CD4-positive, CD25-positive, alpha-beta regulatory T cell (primary cell): ENCODE measurements around the gene BLOC1S1. TPM values are rescaled to one million over a fixed set of nuclear protein-coding genes. Genes with fewer than 3 reads are reported as not detected.

Experiments
- ATAC-seq, 2 donors: fragments of 150-1000 bp; cut with Tn5 transposase; one replicate each; pipeline ENCODE4 v1.10.0; 2021; ENCODE audit warnings: low read depth in 2 of 2, moderate number of reproducible peaks in 2 of 2, moderate library complexity in 1 of 2
- DNase-seq, 3 donors: peaks; one replicate each; pipeline versions ENCODE4 v3.0.0 to v3.0.0-alpha.2; 2012 to 2022; ENCODE audit warnings: mixed read lengths in 1 of 3
- H3K27ac ChIP-seq: one replicate; pipeline ENCODE4 v1.7.0; 2013; ENCODE audit warnings: mild to moderate bottlenecking, low read length; ENCODE audit not compliant: insufficient read depth, poor library complexity, severe bottlenecking
- H3K27me3 ChIP-seq: one replicate; pipeline ENCODE4 v1.7.0; 2013; ENCODE audit warnings: low read length; ENCODE audit not compliant: control insufficient read depth, insufficient read depth
- H3K36me3 ChIP-seq: one replicate; pipeline ENCODE4 v1.7.0; 2013; ENCODE audit warnings: mild to moderate bottlenecking, low read length, moderate library complexity; ENCODE audit not compliant: control insufficient read depth, insufficient read depth
- H3K4me1 ChIP-seq: 2 replicates; pipeline ENCODE4 v1.7.0; 2013; ENCODE audit warnings: mild to moderate bottlenecking, low read length; ENCODE audit not compliant: insufficient read depth, control insufficient read depth, poor library complexity, severe bottlenecking
- H3K4me3 ChIP-seq: one replicate; pipeline ENCODE4 v1.7.0; 2013; ENCODE audit warnings: low read depth, mild to moderate bottlenecking, low read length, moderate library complexity
- H3K9me3 ChIP-seq, 2 experiments: 1 replicate in 1 of 2; 2 replicates in 1 of 2; pipeline ENCODE4 v1.7.0; 2013; ENCODE audit warnings: low read length in 2 of 2, mild to moderate bottlenecking in 1 of 2, moderate library complexity in 1 of 2; ENCODE audit not compliant: control insufficient read depth in 2 of 2
- H3K27ac Mint-ChIP-seq, 3 donors: one replicate each; pipeline ENCODE4 v1.8.0; 2020 to 2022; ENCODE audit warnings: mild to moderate bottlenecking in 3 of 3, mixed read lengths in 3 of 3, moderate library complexity in 2 of 3
- H3K27me3 Mint-ChIP-seq: one replicate; pipeline ENCODE4 v1.8.0; 2022; ENCODE audit warnings: mild to moderate bottlenecking, mixed read lengths
- H3K36me3 Mint-ChIP-seq: one replicate; pipeline ENCODE4 v1.8.0; 2020; ENCODE audit warnings: mixed read lengths
- H3K4me1 Mint-ChIP-seq, 4 donors: one replicate each; pipeline ENCODE4 v1.8.0; 2020 to 2022; ENCODE audit warnings: mixed read lengths in 4 of 4, mild to moderate bottlenecking in 1 of 4
- H3K4me3 Mint-ChIP-seq, 4 donors: one replicate each; pipeline ENCODE4 v1.8.0; 2020 to 2022; ENCODE audit warnings: mild to moderate bottlenecking in 4 of 4, mixed read lengths in 4 of 4, moderate library complexity in 3 of 4
- H3K9me3 Mint-ChIP-seq, 7 donors: one replicate each; pipeline ENCODE4 v1.8.0; 2020 to 2022; ENCODE audit warnings: mixed read lengths in 7 of 7, mild to moderate bottlenecking in 3 of 7, moderate library complexity in 2 of 7
- polyA plus RNA-seq, 4 donors: library from polyadenylated mRNA; unstranded; fragments of 300-500 nt; fragmentation: Illumina TruSeq; gene quantifications; one replicate each; pipeline ENCODE4 v1.2.3, GENCODE V29; 2021
- total RNA-seq: library from RNA; stranded (reverse); gene quantifications from one replicate; pipeline ENCODE4 v1.2.3, GENCODE V29; 2022

Gene BLOC1S1
- total and polyA plus RNA-seq, 5 donors from 2014 or later, result 60.1 to 128 (median 107) TPM

DNA sequence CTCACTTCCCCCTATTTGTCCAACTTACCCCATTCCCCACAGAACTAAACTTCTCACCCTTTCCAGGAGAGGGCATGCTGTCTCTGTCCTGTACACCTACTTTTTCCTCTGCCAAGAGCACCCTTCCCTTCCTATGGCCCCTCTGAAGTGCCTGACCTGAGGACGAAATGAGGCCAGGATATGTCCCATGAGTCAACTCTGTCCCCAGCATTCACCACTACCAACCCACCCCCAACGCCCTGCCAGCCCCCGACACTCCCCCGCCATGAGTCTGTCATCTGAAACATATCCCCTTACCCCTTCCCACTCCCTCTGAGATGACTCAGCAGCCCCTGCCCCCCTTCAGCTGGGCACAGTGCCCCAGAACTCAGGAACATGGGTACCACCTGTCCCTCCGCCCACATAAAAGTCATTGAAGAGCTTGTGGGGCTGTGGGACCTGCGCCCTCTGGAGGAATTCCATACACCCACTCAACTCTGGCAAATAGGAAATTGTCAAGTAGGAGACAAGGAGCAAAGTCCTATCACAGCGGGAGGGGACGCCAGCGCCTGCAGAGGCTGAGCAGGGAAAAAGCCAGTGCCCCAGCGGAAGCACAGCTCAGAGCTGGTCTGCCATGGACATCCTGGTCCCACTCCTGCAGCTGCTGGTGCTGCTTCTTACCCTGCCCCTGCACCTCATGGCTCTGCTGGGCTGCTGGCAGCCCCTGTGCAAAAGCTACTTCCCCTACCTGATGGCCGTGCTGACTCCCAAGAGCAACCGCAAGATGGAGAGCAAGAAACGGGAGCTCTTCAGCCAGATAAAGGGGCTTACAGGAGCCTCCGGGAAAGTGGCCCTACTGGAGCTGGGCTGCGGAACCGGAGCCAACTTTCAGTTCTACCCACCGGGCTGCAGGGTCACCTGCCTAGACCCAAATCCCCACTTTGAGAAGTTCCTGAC is 34.4 kb upstream of the BLOC1S1 start:
- Histone ChIP-seq H3K9me3 (no peaks in the 10 kb centered on the region), H3K27me3 (peaks cover 11% of the 10 kb centered on the region), H3K27ac (no peak overlapping the region), H3K4me1 (no peaks in the 10 kb centered on the region), H3K4me3 (no peak overlapping the region), H3K36me3 (no peaks in the 10 kb centered on the region)
- peaks cover 32% of the 10 kb centered on the region for H3K27me3 Mint-ChIP-seq
- H3K9me3 Mint-ChIP-seq, result peaks cover 0 to 2% (median 0%) of the 10 kb centered on the region in 7 donors
- H3K4me1 Mint-ChIP-seq, result peaks cover 0 to 8% (median 0%) of the 10 kb centered on the region in 4 donors
- DNase-seq (no peak), ATAC-seq (no peak)
- no peaks in the 10 kb centered on the region for H3K36me3 Mint-ChIP-seq
- no peak overlapping the region for H3K27ac Mint-ChIP-seq
- H3K4me3 Mint-ChIP-seq, result no peak overlapping the region

DNA sequence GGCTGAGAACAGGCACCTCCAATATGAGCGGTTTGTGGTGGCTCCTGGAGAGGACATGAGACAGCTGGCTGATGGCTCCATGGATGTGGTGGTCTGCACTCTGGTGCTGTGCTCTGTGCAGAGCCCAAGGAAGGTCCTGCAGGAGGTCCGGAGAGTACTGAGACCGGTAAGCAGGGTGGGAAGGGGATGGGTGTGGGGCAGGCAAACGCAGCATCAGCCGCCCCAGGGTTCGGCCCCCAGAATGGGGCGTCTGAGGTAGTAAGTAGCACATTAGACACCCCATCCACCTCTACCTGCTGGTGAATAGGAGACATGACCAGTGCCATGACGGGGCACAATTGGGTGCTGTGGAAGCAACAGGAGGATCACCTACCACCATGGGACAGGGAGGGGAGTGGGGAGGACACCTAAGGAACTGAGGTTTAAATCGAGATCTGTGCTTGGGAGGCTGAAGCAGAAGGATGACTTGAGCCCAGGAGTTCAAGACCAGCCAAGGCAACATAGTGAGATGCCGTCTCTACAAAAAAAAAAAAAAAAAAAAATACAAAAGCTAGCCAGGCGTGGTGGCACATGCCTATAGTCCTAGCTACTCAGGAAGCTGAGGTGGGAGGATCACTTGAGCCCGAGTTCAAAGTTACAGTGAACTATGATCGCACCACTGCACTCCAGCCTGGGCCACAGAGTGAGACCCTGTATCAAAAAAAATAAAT is 33.6 kb upstream of the BLOC1S1 start:
- Histone ChIP-seq H3K36me3 (no peaks in the 10 kb centered on the region), H3K9me3 (no peaks in the 10 kb centered on the region), H3K4me3 (no peak overlapping the region), H3K27ac (no peak overlapping the region), H3K27me3 (peaks cover 9% of the 10 kb centered on the region), H3K4me1 (no peaks in the 10 kb centered on the region)
- H3K9me3 Mint-ChIP-seq, result peaks cover 0 to 2% (median 0%) of the 10 kb centered on the region in 7 donors
- H3K27me3 Mint-ChIP-seq, result peaks cover 27% of the 10 kb centered on the region
- peaks cover 0 to 12% (median 0%) of the 10 kb centered on the region in 4 donors for H3K4me1 Mint-ChIP-seq
- H3K4me3 Mint-ChIP-seq, result no peak overlapping the region
- H3K36me3 Mint-ChIP-seq, result no peaks in the 10 kb centered on the region
- H3K27ac Mint-ChIP-seq, result no peak overlapping the region
- no peak for ATAC-seq
- DNase-seq, result no peak

- H3K36me3 Mint-ChIP-seq, result no peaks in the 10 kb centered on the region
- H3K4me1 Mint-ChIP-seq, result peaks cover 0 to 17% (median 0%) of the 10 kb centered on the region in 4 donors
- H3K27ac Mint-ChIP-seq, result no peak overlapping the region
- Histone ChIP-seq H3K36me3 (no peaks in the 10 kb centered on the region), H3K9me3 (no peaks in the 10 kb centered on the region), H3K4me3 (no peak overlapping the region), H3K4me1 (no peaks in the 10 kb centered on the region), H3K27me3 (peaks cover 9% of the 10 kb centered on the region), H3K27ac (no peak overlapping the region)
- peaks cover 0 to 2% (median 0%) of the 10 kb centered on the region in 7 donors for H3K9me3 Mint-ChIP-seq
- H3K4me3 Mint-ChIP-seq, result peak overlapping the region in 1 of 4 donors; percentile 34
- H3K27me3 Mint-ChIP-seq, result peaks cover 27% of the 10 kb centered on the region
- DNase-seq (no peak), ATAC-seq (no peak)
Observed at GRCh38 chr12:55683676-55684075, 32.2 kb upstream of the BLOC1S1 start.

- Mint-ChIP-seq H3K4me3 (no peak overlapping the region), H3K4me1 (peaks cover 0 to 17% (median 0%) of the 10 kb centered on the region in 4 donors), H3K9me3 (peaks cover 0 to 2% (median 0%) of the 10 kb centered on the region in 7 donors), H3K36me3 (no peaks in the 10 kb centered on the region), H3K27ac (no peak overlapping the region), H3K27me3 (peaks cover 20% of the 10 kb centered on the region)
- ATAC-seq (no peak), DNase-seq (no peak)
- H3K27me3 ChIP-seq, result peaks cover 6% of the 10 kb centered on the region
- no peak overlapping the region for H3K4me3 ChIP-seq
- no peak overlapping the region for H3K27ac ChIP-seq
- H3K4me1 ChIP-seq, result no peaks in the 10 kb centered on the region
- no peaks in the 10 kb centered on the region for H3K9me3 ChIP-seq
- H3K36me3 ChIP-seq, result no peaks in the 10 kb centered on the region
Observed at GRCh38 chr12:55684761-55685370, 31.0 kb upstream of the BLOC1S1 start.

DNA sequence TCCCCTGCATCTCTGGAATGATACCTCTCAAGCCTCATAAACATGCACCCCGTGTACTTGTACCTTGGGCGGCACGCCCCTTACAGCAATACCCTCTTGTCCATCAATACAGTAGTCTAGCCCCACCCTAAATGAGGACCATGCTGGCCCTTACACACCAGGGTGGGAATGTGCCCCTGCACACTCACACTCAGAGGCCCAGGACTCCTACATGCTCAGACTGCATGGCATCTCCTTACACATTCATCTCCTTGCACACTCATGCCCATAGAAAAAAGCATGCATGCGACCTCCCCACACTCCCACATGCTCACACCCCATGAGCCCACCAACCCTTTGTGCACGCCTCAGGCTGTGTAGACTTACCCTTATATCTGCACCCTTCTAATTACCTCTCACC is 30.2 kb upstream of the BLOC1S1 start:
- Mint-ChIP-seq H3K4me3 (no peak overlapping the region), H3K27ac (peak overlapping the region in 1 of 3 donors; percentile 56), H3K36me3 (no peaks in the 10 kb centered on the region), H3K4me1 (peaks cover 0 to 17% (median 0%) of the 10 kb centered on the region in 4 donors), H3K27me3 (peaks cover 12% of the 10 kb centered on the region), H3K9me3 (peaks cover 0 to 2% (median 0%) of the 10 kb centered on the region in 7 donors)
- H3K9me3 ChIP-seq, result no peaks in the 10 kb centered on the region
- H3K4me3 ChIP-seq, result no peak overlapping the region
- DNase-seq (no peak), ATAC-seq (no peak)
- H3K27me3 ChIP-seq, result peaks cover 3% of the 10 kb centered on the region
- H3K27ac ChIP-seq, result no peak overlapping the region
- no peaks in the 10 kb centered on the region for H3K4me1 ChIP-seq
- no peaks in the 10 kb centered on the region for H3K36me3 ChIP-seq

DNA sequence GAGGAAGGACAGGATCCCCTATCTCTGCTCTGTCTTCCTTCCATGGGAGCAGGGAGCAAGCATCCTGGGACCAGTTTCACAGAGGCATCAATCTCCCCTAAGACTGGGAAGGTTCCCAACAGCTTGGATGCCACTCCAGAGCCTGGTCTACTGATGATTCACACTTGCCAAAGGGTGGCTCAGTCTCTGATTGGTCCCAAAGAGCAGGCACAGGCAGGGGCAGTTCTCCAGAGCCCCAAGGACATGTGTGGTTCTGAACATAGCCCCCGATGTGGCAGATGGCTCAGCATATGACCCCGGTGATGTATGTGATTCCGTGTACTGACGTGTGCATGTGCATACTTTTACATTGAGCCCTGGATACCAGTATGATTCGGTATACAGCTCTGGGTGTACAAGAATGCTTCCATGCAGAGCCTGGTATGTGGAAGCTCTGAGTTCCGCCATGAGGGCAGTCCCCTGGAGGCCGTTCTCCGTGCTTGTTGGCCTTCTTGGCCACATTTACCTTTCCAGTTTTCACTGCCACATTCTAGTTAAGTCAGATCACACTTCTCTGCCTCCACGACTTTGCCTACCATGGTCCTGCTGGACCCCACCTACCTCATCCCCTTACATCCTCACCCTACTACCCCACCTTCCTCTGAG is 29.4 kb upstream of the BLOC1S1 start:
- Histone ChIP-seq H3K27me3 (peaks cover 3% of the 10 kb centered on the region), H3K36me3 (no peaks in the 10 kb centered on the region), H3K9me3 (no peaks in the 10 kb centered on the region), H3K27ac (no peak overlapping the region), H3K4me3 (no peak overlapping the region), H3K4me1 (no peaks in the 10 kb centered on the region)
- Mint-ChIP-seq H3K27me3 (peaks cover 7% of the 10 kb centered on the region), H3K4me1 (peaks cover 0 to 11% (median 1%) of the 10 kb centered on the region in 4 donors), H3K4me3 (no peak overlapping the region), H3K27ac (peak overlapping the region in 1 of 3 donors; percentile 56), H3K9me3 (peaks cover 0 to 2% (median 0%) of the 10 kb centered on the region in 7 donors), H3K36me3 (no peaks in the 10 kb centered on the region)
- no peak for DNase-seq
- no peak for ATAC-seq

DNA sequence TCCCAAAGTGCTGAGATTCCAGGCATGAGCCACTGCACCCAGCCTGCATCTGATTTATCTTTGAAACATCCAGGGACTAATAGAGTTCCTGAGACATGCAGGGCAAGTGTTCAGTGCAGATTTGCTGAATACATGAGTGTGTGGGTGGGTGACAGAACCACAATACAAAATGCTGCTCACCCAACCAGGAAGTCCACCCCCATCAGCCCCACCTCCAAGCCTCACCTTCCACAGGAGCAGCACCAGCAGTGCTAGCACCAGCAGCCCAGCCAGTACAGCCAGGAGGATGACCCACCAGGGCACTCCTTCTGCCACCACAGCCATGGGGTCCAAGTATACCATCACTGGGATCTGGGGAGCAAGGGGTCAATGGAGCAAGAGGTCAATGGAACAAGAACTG is 28.1 kb upstream of the BLOC1S1 start:
- Histone ChIP-seq H3K36me3 (no peaks in the 10 kb centered on the region), H3K4me1 (no peaks in the 10 kb centered on the region), H3K27ac (no peak overlapping the region), H3K4me3 (no peak overlapping the region), H3K27me3 (peaks cover 3% of the 10 kb centered on the region), H3K9me3 (no peaks in the 10 kb centered on the region)
- H3K9me3 Mint-ChIP-seq, result peaks cover 0 to 2% (median 0%) of the 10 kb centered on the region in 7 donors
- no peak overlapping the region for H3K4me3 Mint-ChIP-seq
- peaks cover 2% of the 10 kb centered on the region for H3K27me3 Mint-ChIP-seq
- DNase-seq (no peak), ATAC-seq (no peak)
- no peaks in the 10 kb centered on the region for H3K36me3 Mint-ChIP-seq
- H3K4me1 Mint-ChIP-seq, result peaks cover 0 to 9% (median 1%) of the 10 kb centered on the region in 4 donors
- H3K27ac Mint-ChIP-seq, result no peak overlapping the region
